Endothelial cell of umbilical vein (primary cell): Measurements from ENCODE around the gene CUBN. TPM values are rescaled to one million over a fixed set of nuclear protein-coding genes. Genes with fewer than 3 reads are reported as not detected.

Experiments
- BruUV-seq: library from RNA; stranded (reverse); fragments of 400-500 nt; replicated peaks from 2 replicates; lab custom pipeline; 2021; lab: Mats Ljungman, UMichigan
- CTCF ChIA-PET: fragments of 300-600, 350-600 bp; sonication (Branson Sonifier 250); formaldehyde crosslinking; loops from one replicate; lab custom pipeline; 2021; ENCODE audit warnings: antibody characterized with exemption, inconsistent platforms; lab: Charles Lee
- POLR2A ChIA-PET: fragments of 300-600, 350-600 bp; sonication (Branson Sonifier 250); formaldehyde crosslinking; loops from one replicate; lab custom pipeline; 2021; ENCODE audit warnings: antibody characterized with exemption, inconsistent platforms; lab: Charles Lee
- DNase-seq: peaks from one replicate; pipeline ENCODE4 v3.0.0-alpha.2; 2011; ENCODE audit warnings: low read depth, low spot score
- FAIRE-seq: peaks from 2 replicates; lab custom pipeline; 2011; peaks lifted over from hg19 to GRCh38; lab: Jason Lieb, UNC
- H2AFZ ChIP-seq: 2 replicates; pipeline ENCODE4 v1.6.0; 2012; ENCODE audit warnings: low read depth, low read length, control low read depth, inconsistent platforms
- H3K27ac ChIP-seq: 2 replicates; pipeline ENCODE4 v1.5.1; 2011; ENCODE audit warnings: low read depth, mild to moderate bottlenecking, control low read depth, low read length, moderate library complexity; ENCODE audit not compliant: insufficient read depth
- H3K27me3 ChIP-seq, 2 experiments: 2 replicates each; pipeline versions ENCODE4 v1.6.0 to v1.6.1; 2011; ENCODE audit warnings: low read length in 2 of 2, mixed read lengths in 1 of 2; ENCODE audit not compliant: control insufficient read depth in 2 of 2, insufficient read depth in 2 of 2
- H3K36me3 ChIP-seq, 2 experiments: 2 replicates in 1 of 2; 3 replicates in 1 of 2; pipeline ENCODE4 v1.5.1; 2011; ENCODE audit warnings: low read length in 2 of 2, mild to moderate bottlenecking in 1 of 2, moderate library complexity in 1 of 2; ENCODE audit not compliant: control insufficient read depth in 2 of 2, insufficient read depth in 2 of 2; ENCODE audit errors: extremely low read depth in 1 of 2
- H3K4me1 ChIP-seq: 3 replicates; pipeline ENCODE4 v1.5.1; 2011; ENCODE audit warnings: mild to moderate bottlenecking, low read length; ENCODE audit not compliant: control insufficient read depth, insufficient read depth; ENCODE audit errors: extremely low read depth
- H3K4me2 ChIP-seq: 2 replicates; pipeline ENCODE4 v1.6.1; 2011; ENCODE audit warnings: low read length, control low read depth, mixed read lengths; ENCODE audit not compliant: insufficient read depth
- H3K4me3 ChIP-seq, 3 experiments: fragments of 200-600 bp in 1 of 3; sonication (generic), shearing (Covaris generic) in 1 of 3; replicated peaks in 1 of 3; 2 replicates each; pipeline ENCODE4 v1.5.1; 2011 to 2016; ENCODE audit warnings: control low read depth in 3 of 3, low read length in 3 of 3, mild to moderate bottlenecking in 2 of 3, inconsistent platforms in 1 of 3, low read depth in 1 of 3, moderate library complexity in 1 of 3; ENCODE audit not compliant: insufficient read depth in 1 of 3
- H3K79me2 ChIP-seq: 2 replicates; pipeline ENCODE4 v1.6.0; 2012; ENCODE audit warnings: low read length, inconsistent platforms; ENCODE audit not compliant: control insufficient read depth, insufficient read depth
- H3K9ac ChIP-seq: replicated peaks from 2 replicates; pipeline ENCODE3; 2011; ENCODE audit warnings: low read length, control low read depth; ENCODE audit not compliant: insufficient read depth; ENCODE audit errors: extremely low read depth
- H3K9me1 ChIP-seq: replicated peaks from 3 replicates; pipeline ENCODE4 v1.6.0; 2011; ENCODE audit warnings: mild to moderate bottlenecking, low read length; ENCODE audit not compliant: control insufficient read depth, insufficient read depth; ENCODE audit errors: extremely low read depth
- H3K9me3 ChIP-seq: replicated peaks from 2 replicates; pipeline ENCODE4 v1.5.1; 2012; ENCODE audit warnings: low read length, inconsistent platforms; ENCODE audit not compliant: control insufficient read depth, insufficient read depth
- H4K20me1 ChIP-seq: replicated peaks from 2 replicates; pipeline ENCODE3; 2011; ENCODE audit warnings: mild to moderate bottlenecking, low read length; ENCODE audit not compliant: control insufficient read depth, insufficient read depth; ENCODE audit errors: extremely low read depth
- CTCF ChIP-seq, 2 donors: IDR thresholded peaks; 1 replicate in 1 of 2; 2 replicates in 1 of 2; pipeline ENCODE4 v1.5.1; 2011; ENCODE audit warnings: low read length in 2 of 2, mild to moderate bottlenecking in 2 of 2, moderate library complexity in 2 of 2, control low read depth in 1 of 2, inconsistent platforms in 1 of 2, low read depth in 1 of 2; ENCODE audit not compliant: insufficient read depth in 1 of 2; ENCODE audit errors: extremely low read depth in 1 of 2
- EZH2 ChIP-seq: IDR thresholded peaks from 2 replicates; pipeline ENCODE4 v1.6.1; 2012; ENCODE audit warnings: borderline replicate concordance, low read depth, mild to moderate bottlenecking, moderate library complexity, low read length, inconsistent platforms; ENCODE audit not compliant: severe bottlenecking
- FOS ChIP-seq: IDR thresholded peaks from 2 replicates; pipeline ENCODE4 v1.6.1; 2011; ENCODE audit warnings: mild to moderate bottlenecking, low read length, moderate library complexity, borderline replicate concordance; ENCODE audit not compliant: insufficient read depth
- GATA2 ChIP-seq: IDR thresholded peaks from 2 replicates; pipeline ENCODE4 v1.7.0; 2011; ENCODE audit warnings: low read depth, mild to moderate bottlenecking, moderate library complexity, mixed read lengths, low read length; ENCODE audit not compliant: insufficient read length, insufficient read depth
- JUN ChIP-seq: IDR thresholded peaks from 2 replicates; pipeline ENCODE4 v1.6.1; 2011; ENCODE audit warnings: borderline replicate concordance, low read depth; ENCODE audit not compliant: insufficient read length, insufficient read depth
- MAX ChIP-seq: IDR thresholded peaks from 2 replicates; pipeline ENCODE4 v1.6.1; 2011; ENCODE audit not compliant: insufficient read depth, insufficient read length
- MYC ChIP-seq: IDR thresholded peaks from one replicate; pipeline ENCODE4 v1.6.1; 2011; ENCODE audit warnings: mild to moderate bottlenecking, low read depth, low read length
- POLR2A ChIP-seq: IDR thresholded peaks from 2 replicates; pipeline ENCODE4 v1.6.1; 2012; ENCODE audit warnings: low read depth, mild to moderate bottlenecking, control low read depth, low read length
- POLR2AphosphoS5 ChIP-seq: IDR thresholded peaks from 2 replicates; pipeline ENCODE4 v1.6.1; 2012; ENCODE audit warnings: low read depth, mild to moderate bottlenecking, control low read depth, low read length, moderate library complexity; ENCODE audit not compliant: insufficient read depth
- dilution Hi-C: fragments of 300-500 bp; cut with MboI; formaldehyde crosslinking; loops from one replicate; pipeline ENCODE4 v1.15.0; 2019; ENCODE audit warnings: low sequenced_read_pairs; ENCODE audit not compliant: extremely low pct_ligation_motif_present
- intact Hi-C: fragments of 100-400 bp; cut with micrococcal nuclease; formaldehyde crosslinking; loops from one replicate; pipeline ENCODE4 v1.10.0; 2022
- polyA plus RNA-seq, 4 experiments: library from polyadenylated mRNA; depleted of rRNA in 3 of 4; stranded (reverse) in 3 of 4; unstranded in 1 of 4; fragments of >200 nt; gene quantifications; 2 replicates each; pipeline versions ENCODE4 v1.2.1 to v1.2.3, GENCODE V29; 2011 to 2012; ENCODE audit warnings: missing spikeins in 1 of 4
- total RNA-seq: library from RNA; stranded (reverse); gene quantifications from 2 replicates; pipeline ENCODE4 v1.2.3, GENCODE V29; 2021

The CUBN gene
- total and polyA plus RNA-seq, 2 donors (not counting 3 experiments of a cell fraction or from before 2014, with no cell fraction given): 2.7 to 4.6 TPM

- dilution Hi-C loops: no loop called here
- no peaks in the 10 kb centered on the region for H3K9me1 ChIP-seq
- intact Hi-C loops: loop anchor here (1.0 kb wide), 5 partner anchors 17 to 193 kb away; no protein-coding TSS in a partner anchor
- H3K27ac ChIP-seq: peak overlapping the region; percentile 72
- H3K9ac ChIP-seq: peak overlapping the region; percentile 96
- ChIA-PET POLR2A (interaction anchor here (0.9 to 1.0 kb wide), 3 partner anchors 27 to 206 kb away, joined by 4 to 5 read pairs (median 4); no protein-coding TSS in a partner anchor), CTCF (interaction anchor here (1.2 to 1.5 kb wide), 2 partner anchors 16 to 207 kb away, joined by 3 to 4 read pairs; no protein-coding TSS in a partner anchor)
- no peak overlapping the region for H2AFZ ChIP-seq
- no peaks in the 10 kb centered on the region for H3K79me2 ChIP-seq
- H3K4me1 ChIP-seq: peaks cover 51% of the 10 kb centered on the region
- TF ChIP-seq FOS (peak; percentile 89), JUN (peak; percentile 91), POLR2AphosphoS5 (peak; percentile 72), GATA2 (peak; percentile 56), POLR2A (peak; percentile 22), MAX (peak; percentile 22), MYC (no peak), CTCF (IDR thresholded peaks at IDR 0.05; ENCODE audit: extremely low read depth in 1 of 2, insufficient read depth in 1 of 2, low read depth in 1 of 2, low read length in 2 of 2) (no peak), EZH2 (no peak)
- no peaks in the 10 kb centered on the region for H3K9me3 ChIP-seq
- BruUV-seq: TSS peak; percentile 80
- H3K4me2 ChIP-seq: peak overlapping the region; percentile 85
- H3K27me3 ChIP-seq: no peaks in the 10 kb centered on the region
- peak; percentile 96 for DNase-seq
- FAIRE-seq: peak; percentile 90
- H3K36me3 ChIP-seq: no peaks in the 10 kb centered on the region
- H3K4me3 ChIP-seq: peak overlapping the region in 1 of 3 experiments; percentile 35
- no peaks in the 10 kb centered on the region for H4K20me1 ChIP-seq
Observed at GRCh38 chr10:17023386-17024298, 106.0 kb downstream of the CUBN start.
